DND-41 (cell line): ENCODE data around the gene SYNE1.

Experiments used
- ATAC-seq: fragments of 200-7000 bp; cut with Tn5 transposase; 3 replicates; pipeline ENCODE4 v1.9.1; 2021; ENCODE audit warnings: low read depth; ENCODE audit not compliant: insufficient read depth
- DNase-seq: peaks from one replicate; pipeline ENCODE4 v3.0.0-alpha.2; 2020
- H2AFZ ChIP-seq: 2 replicates; pipeline ENCODE4 v1.6.0; 2012; ENCODE audit warnings: low read depth, low read length
- H3K27ac ChIP-seq: 2 replicates; pipeline ENCODE4 v1.5.1; 2012; ENCODE audit warnings: low read length, inconsistent platforms
- H3K27me3 ChIP-seq: fragments of 200-600 bp; sonication (generic); 2 replicates; pipeline ENCODE4 v1.6.0; 2012; ENCODE audit warnings: low read length, mild to moderate bottlenecking, inconsistent platforms; ENCODE audit not compliant: insufficient read depth, poor library complexity
- H3K36me3 ChIP-seq: 2 replicates; pipeline ENCODE4 v1.5.1; 2012; ENCODE audit warnings: low read length, inconsistent platforms; ENCODE audit not compliant: insufficient read depth
- H3K4me1 ChIP-seq: 2 replicates; pipeline ENCODE4 v1.5.1; 2012; ENCODE audit warnings: mild to moderate bottlenecking, low read length; ENCODE audit not compliant: insufficient read depth
- H3K4me2 ChIP-seq: 2 replicates; pipeline ENCODE4 v1.6.0; 2012; ENCODE audit warnings: mild to moderate bottlenecking, moderate library complexity, low read length, inconsistent platforms; ENCODE audit not compliant: insufficient read depth
- H3K4me3 ChIP-seq, 2 experiments: fragments of 200-600 bp in 1 of 2; shearing (Covaris generic) in 1 of 2; 2 replicates each; pipeline ENCODE4 v1.5.1; 2012 to 2016; ENCODE audit warnings: inconsistent platforms in 2 of 2, low read length in 2 of 2, mild to moderate bottlenecking in 2 of 2, low read depth in 1 of 2, moderate library complexity in 1 of 2
- H3K79me2 ChIP-seq: 2 replicates; pipeline ENCODE4 v1.6.0; 2012; ENCODE audit warnings: low read length, inconsistent platforms; ENCODE audit not compliant: insufficient read depth
- H3K9ac ChIP-seq: 2 replicates; pipeline ENCODE4 v1.6.0; 2012; ENCODE audit warnings: low read depth, mild to moderate bottlenecking, inconsistent platforms, low read length, moderate library complexity
- H3K9me3 ChIP-seq: 2 replicates; pipeline ENCODE4 v1.5.1; 2012; ENCODE audit warnings: low read length, moderate library complexity, mild to moderate bottlenecking, inconsistent platforms; ENCODE audit not compliant: insufficient read depth, severe bottlenecking
- H4K20me1 ChIP-seq: 2 replicates; pipeline ENCODE4 v1.6.0; 2012; ENCODE audit warnings: low read length; ENCODE audit not compliant: insufficient read depth
- EZH2 ChIP-seq: IDR thresholded peaks from 3 replicates; pipeline ENCODE4 v1.6.1; 2012; ENCODE audit warnings: borderline replicate concordance, low read depth, mild to moderate bottlenecking, moderate library complexity, low read length, inconsistent platforms; ENCODE audit not compliant: severe bottlenecking
- TF ChIP-seq, protein P1 (sequence below): IDR thresholded peaks from 2 replicates; pipeline ENCODE4 v1.5.1; 2012; ENCODE audit warnings: borderline replicate concordance, low read length, moderate library complexity, mild to moderate bottlenecking; ENCODE audit not compliant: poor library complexity, severe bottlenecking; ENCODE audit errors: extremely low read depth

Gene SYNE1

GRCh38 chr6:152186840-152187239 lies 450.3 kb downstream of the SYNE1 start:
- H3K4me1 ChIP-seq: peaks cover 30% of the 10 kb centered on the region

GRCh38 chr6:152184917-152185574 lies 452.1 kb downstream of the SYNE1 start:
- H2AFZ ChIP-seq: peak overlapping the region; percentile 64
- TF ChIP-seq, protein P1, sequence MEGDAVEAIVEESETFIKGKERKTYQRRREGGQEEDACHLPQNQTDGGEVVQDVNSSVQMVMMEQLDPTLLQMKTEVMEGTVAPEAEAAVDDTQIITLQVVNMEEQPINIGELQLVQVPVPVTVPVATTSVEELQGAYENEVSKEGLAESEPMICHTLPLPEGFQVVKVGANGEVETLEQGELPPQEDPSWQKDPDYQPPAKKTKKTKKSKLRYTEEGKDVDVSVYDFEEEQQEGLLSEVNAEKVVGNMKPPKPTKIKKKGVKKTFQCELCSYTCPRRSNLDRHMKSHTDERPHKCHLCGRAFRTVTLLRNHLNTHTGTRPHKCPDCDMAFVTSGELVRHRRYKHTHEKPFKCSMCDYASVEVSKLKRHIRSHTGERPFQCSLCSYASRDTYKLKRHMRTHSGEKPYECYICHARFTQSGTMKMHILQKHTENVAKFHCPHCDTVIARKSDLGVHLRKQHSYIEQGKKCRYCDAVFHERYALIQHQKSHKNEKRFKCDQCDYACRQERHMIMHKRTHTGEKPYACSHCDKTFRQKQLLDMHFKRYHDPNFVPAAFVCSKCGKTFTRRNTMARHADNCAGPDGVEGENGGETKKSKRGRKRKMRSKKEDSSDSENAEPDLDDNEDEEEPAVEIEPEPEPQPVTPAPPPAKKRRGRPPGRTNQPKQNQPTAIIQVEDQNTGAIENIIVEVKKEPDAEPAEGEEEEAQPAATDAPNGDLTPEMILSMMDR: no peak
- no peak for TF ChIP-seq EZH2
- H3K9ac ChIP-seq: peak overlapping the region; percentile 45
- no peaks in the 10 kb centered on the region for H3K9me3 ChIP-seq
- H3K4me1 ChIP-seq: peaks cover 30% of the 10 kb centered on the region
- DNase-seq (peak; percentile 31), ATAC-seq (peak; percentile 82)
- H3K36me3 ChIP-seq: no peaks in the 10 kb centered on the region
- H4K20me1 ChIP-seq: no peaks in the 10 kb centered on the region
- H3K4me3 ChIP-seq: peak overlapping the region in 1 of 2 experiments; percentile 49; a peak in 1 of 4 replicates
- H3K27me3 ChIP-seq: no peaks in the 10 kb centered on the region
- peak overlapping the region; percentile 88 for H3K27ac ChIP-seq
- H3K4me2 ChIP-seq: peak overlapping the region; percentile 60
- H3K79me2 ChIP-seq: no peaks in the 10 kb centered on the region

More at GRCh38 chr6:152186840-152187239, 450.3 kb downstream of the SYNE1 start:
- TF ChIP-seq, protein P1: no peak
- no peak for TF ChIP-seq EZH2
- H3K9me3 ChIP-seq: no peaks in the 10 kb centered on the region
- no peak for ATAC-seq
- no peak overlapping the region for H3K9ac ChIP-seq
- H3K27me3 ChIP-seq: no peaks in the 10 kb centered on the region
- no peaks in the 10 kb centered on the region for H3K79me2 ChIP-seq
- H3K4me2 ChIP-seq: no peak overlapping the region
- no peak overlapping the region for H3K27ac ChIP-seq
- H2AFZ ChIP-seq: no peak overlapping the region
- no peaks in the 10 kb centered on the region for H4K20me1 ChIP-seq
- H3K4me3 ChIP-seq: no peak overlapping the region
- DNase-seq: no peak
- H3K36me3 ChIP-seq: no peaks in the 10 kb centered on the region

GRCh38 chr6:152184573-152184916 lies 452.6 kb downstream of the SYNE1 start:
- ATAC-seq: peak; percentile 73

More at GRCh38 chr6:152184573-152184916, 452.6 kb downstream of the SYNE1 start:
- peak overlapping the region; percentile 64 for H2AFZ ChIP-seq
- no peak for DNase-seq
- no peaks in the 10 kb centered on the region for H3K27me3 ChIP-seq
- H3K4me2 ChIP-seq: peak overlapping the region; percentile 60
- peak overlapping the region; percentile 45 for H3K9ac ChIP-seq
- peak overlapping the region in 1 of 2 experiments; percentile 49; a peak in 1 of 4 replicates for H3K4me3 ChIP-seq
- H4K20me1 ChIP-seq: no peaks in the 10 kb centered on the region
- TF ChIP-seq, protein P1: no peak
- TF ChIP-seq EZH2: no peak
- H3K9me3 ChIP-seq: no peaks in the 10 kb centered on the region
- peak overlapping the region; percentile 88 for H3K27ac ChIP-seq
- H3K4me1 ChIP-seq: peaks cover 30% of the 10 kb centered on the region
- H3K79me2 ChIP-seq: no peaks in the 10 kb centered on the region
- no peaks in the 10 kb centered on the region for H3K36me3 ChIP-seq
